Cardiac muscle cell (in vitro differentiated cells and primary cell): ENCODE data around the gene FOXM1. TPM values are rescaled to one million over a fixed set of nuclear protein-coding genes. Genes with fewer than 3 reads are reported as not detected.
A peak's percentile ranks its signal among the peaks of the same experiment; 100 is the strongest.
"Not testable (repeated sequence)": the region's sequence is repeated elsewhere in the genome, so short reads cannot be mapped to it uniquely, and the experiment has no call there.

ENCODE experiments used
- DNase-seq, 2 donors: peaks; one replicate each; pipeline versions ENCODE4 v3.0.0 to v3.0.0-alpha.2; 2010 to 2017; ENCODE audit warnings: low read depth in 1 of 2, low spot score in 1 of 2
- H3K27ac ChIP-seq: fragments of 200-600 bp; sonication (generic); 2 replicates; pipeline ENCODE4 v1.5.1; 2016
- H3K27me3 ChIP-seq: fragments of 200-600 bp; sonication (generic); 2 replicates; pipeline ENCODE4 v1.6.0; 2016; ENCODE audit warnings: control low read depth
- H3K36me3 ChIP-seq: fragments of 200-600 bp; sonication (generic); 2 replicates; pipeline ENCODE4 v1.5.1; 2016; ENCODE audit warnings: control low read depth
- H3K4me1 ChIP-seq: fragments of 200-600 bp; sonication (generic); 2 replicates; pipeline ENCODE4 v1.8.1; 2017; ENCODE audit warnings: low read depth, mild to moderate bottlenecking, mixed run types
- H3K4me3 ChIP-seq: fragments of 200-600 bp; sonication (generic); 2 replicates; pipeline ENCODE4 v1.5.1; 2016; ENCODE audit warnings: mild to moderate bottlenecking
- H3K9me3 ChIP-seq: fragments of 200-600 bp; sonication (generic); 2 replicates; pipeline ENCODE4 v1.5.1; 2017; ENCODE audit warnings: low read depth, mild to moderate bottlenecking, control low read depth
- polyA plus RNA-seq: library from polyadenylated mRNA; unstranded; fragments of >200 nt; fragmentation: Nextera tagmentation; extraction: Ambion mirVana; gene quantifications from 2 replicates; pipeline ENCODE4 v1.2.1, GENCODE V29; 2016
- total RNA-seq: library from RNA; depleted of rRNA; stranded (reverse); fragments of >200 nt; gene quantifications from 2 replicates; pipeline ENCODE4 v1.2.3, GENCODE V29; 2016
- TF ChIP-seq, protein P1 (sequence below): IDR thresholded peaks from 2 replicates; pipeline ENCODE4 v1.5.1; 2012; ENCODE audit warnings: low read depth, mild to moderate bottlenecking, low read length

The FOXM1 gene
- total and polyA plus RNA-seq, 2 experiments from 2014 or later, result 11.5 to 36.1 TPM

DNA sequence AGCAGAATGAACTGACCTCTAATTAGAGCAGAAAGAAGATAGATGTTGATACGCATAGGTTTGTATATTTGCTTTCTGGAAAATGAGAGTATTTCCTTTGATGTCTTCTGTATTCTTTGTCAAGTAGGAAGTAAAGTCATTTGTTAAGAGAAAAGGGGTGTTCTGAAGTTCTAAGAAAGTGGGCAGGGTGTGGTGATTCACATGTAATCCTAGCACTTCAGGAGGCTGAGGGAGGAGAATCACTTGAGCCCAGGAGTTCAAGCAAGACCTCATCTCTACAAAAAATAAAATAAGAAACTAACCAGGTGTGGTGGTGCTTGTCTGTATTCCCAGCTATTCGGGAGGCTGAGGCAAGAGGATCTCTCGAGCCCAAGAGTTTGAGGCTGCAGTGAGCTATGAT is 2.9 kb upstream of the FOXM1 start:
- DNase-seq, result no peak
- TF ChIP-seq, protein P1, sequence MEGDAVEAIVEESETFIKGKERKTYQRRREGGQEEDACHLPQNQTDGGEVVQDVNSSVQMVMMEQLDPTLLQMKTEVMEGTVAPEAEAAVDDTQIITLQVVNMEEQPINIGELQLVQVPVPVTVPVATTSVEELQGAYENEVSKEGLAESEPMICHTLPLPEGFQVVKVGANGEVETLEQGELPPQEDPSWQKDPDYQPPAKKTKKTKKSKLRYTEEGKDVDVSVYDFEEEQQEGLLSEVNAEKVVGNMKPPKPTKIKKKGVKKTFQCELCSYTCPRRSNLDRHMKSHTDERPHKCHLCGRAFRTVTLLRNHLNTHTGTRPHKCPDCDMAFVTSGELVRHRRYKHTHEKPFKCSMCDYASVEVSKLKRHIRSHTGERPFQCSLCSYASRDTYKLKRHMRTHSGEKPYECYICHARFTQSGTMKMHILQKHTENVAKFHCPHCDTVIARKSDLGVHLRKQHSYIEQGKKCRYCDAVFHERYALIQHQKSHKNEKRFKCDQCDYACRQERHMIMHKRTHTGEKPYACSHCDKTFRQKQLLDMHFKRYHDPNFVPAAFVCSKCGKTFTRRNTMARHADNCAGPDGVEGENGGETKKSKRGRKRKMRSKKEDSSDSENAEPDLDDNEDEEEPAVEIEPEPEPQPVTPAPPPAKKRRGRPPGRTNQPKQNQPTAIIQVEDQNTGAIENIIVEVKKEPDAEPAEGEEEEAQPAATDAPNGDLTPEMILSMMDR, result no peak
- Histone ChIP-seq H3K27me3 (no peaks in the 10 kb centered on the region), H3K27ac (no peak overlapping the region), H3K36me3 (no peaks in the 10 kb centered on the region), H3K9me3 (no peaks in the 10 kb centered on the region), H3K4me1 (peaks cover 8% of the 10 kb centered on the region), H3K4me3 (no peak overlapping the region)

DNA sequence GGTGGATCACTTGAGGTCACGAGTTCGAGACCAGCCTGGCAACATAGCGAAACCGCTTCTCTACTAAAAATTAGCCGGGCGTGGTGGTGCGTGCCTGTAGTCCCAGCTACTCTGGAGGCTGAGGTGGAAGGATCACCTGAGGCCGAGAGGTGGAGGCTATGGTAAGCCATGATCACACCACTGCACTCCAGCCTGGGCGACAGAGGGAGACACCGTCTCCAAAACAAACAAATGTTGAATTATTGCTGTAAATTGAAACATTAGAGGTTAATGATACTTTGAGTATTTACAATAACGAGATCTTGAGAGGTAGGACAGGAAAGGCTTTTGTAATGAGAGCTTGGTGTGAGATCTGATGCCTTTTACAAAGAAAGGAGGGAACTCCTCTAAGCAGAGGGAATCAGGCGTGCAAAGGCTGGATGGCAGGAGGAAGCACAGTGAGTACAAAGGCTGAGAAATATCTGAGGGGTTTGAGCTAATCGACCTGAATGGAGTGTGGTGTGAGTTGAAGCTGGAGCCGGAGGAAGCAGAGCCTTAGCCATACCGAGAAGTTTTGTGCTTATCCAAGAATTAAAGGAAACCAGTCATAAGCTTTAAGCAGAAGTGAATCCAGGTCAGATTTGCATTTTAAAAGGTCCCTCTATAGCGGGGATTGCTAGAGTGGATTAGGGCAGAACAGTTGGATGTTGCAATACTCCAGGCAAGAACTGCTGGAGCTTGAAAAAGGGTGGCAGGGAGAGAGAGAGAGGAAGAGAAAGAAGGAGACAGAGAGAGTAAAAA is 1.2 kb upstream of the FOXM1 start:
- Histone ChIP-seq H3K9me3 (no peaks in the 10 kb centered on the region), H3K4me3 (peak overlapping the region; percentile 54), H3K27me3 (no peaks in the 10 kb centered on the region), H3K27ac (no peak overlapping the region), H3K36me3 (no peaks in the 10 kb centered on the region), H3K4me1 (peaks cover 8% of the 10 kb centered on the region)
- DNase-seq, result peak in 1 of 2 donors; percentile 76
- TF ChIP-seq, protein P1, result no peak

DNA sequence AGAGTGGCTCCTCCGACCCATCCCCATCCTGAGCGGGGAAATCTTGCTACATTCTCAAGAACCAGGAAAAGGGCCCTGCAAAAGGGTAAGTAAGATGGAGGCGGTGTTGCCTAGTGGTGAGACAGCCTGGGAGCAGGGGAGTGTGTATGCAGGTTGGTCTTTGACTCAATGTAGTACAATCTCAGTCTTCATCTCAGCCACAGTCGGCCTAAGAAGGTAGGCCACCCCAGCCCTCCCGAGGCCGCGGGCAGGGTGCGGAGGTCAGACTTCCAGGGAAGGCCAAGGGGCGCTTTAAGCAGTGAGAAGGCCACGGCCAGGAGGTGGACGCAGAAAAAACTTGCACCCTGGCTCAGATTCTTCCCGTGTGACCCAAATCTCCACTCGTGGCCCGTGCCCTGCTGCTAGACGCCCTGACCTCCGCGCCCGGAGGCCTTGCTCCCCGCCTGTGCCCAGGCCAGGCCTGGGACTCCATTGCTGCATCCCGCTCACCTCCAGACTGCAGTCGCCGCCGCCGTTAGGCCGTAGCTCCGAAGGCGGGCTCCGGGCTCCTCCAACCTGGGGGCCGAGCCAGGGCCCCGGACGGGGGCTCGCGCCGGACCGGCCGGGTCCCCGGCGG is 435 bp downstream of the FOXM1 start:
- TF ChIP-seq, protein P1, result no peak
- H3K27ac ChIP-seq, result peak overlapping the region; percentile 49
- H3K9me3 ChIP-seq, result no peaks in the 10 kb centered on the region

DNA sequence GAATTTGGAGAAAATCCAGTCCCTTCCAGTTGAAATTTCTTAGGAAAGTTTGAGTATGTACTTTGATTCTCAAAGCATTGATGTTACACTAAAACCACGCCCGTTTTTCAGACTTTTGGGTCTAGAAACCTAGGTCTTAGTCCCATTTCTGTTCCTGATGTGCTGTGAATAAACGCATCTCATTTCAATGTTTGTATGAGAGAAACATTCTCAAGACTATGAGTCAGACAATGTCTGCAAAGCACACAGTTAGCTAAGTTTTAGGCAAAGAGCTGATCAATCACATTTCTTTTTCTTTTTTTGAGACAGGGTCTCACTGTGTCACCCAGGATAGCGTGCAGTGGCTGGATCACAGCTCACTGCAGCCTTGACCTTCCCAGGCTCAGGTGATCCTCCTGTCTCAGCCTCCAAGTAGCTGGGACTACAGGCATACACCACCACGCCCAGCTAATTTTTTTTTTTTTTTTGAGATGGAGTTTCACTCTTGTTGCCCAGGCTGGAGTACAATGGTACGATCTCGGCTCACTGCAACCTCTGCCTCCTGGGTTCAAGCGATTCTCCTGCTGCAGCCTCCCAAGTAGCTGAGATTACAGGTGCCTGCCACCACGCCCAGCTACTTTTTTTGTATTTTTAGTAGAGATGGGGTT is 7.9 kb downstream of the FOXM1 start:
- DNase-seq, H3K4me1 ChIP-seq, H3K4me3 ChIP-seq, H3K27ac ChIP-seq, H3K9me3 ChIP-seq, H3K36me3 ChIP-seq, H3K27me3 ChIP-seq: not testable (repeated sequence)

More for the DNA sequence above, 435 bp downstream of the FOXM1 start:
- Histone ChIP-seq H3K4me1 (peaks cover 8% of the 10 kb centered on the region), H3K4me3 (peak overlapping the region; percentile 54), H3K36me3 (no peaks in the 10 kb centered on the region), H3K27me3 (no peaks in the 10 kb centered on the region)
- peak in 1 of 2 donors; percentile 18 for DNase-seq

DNA sequence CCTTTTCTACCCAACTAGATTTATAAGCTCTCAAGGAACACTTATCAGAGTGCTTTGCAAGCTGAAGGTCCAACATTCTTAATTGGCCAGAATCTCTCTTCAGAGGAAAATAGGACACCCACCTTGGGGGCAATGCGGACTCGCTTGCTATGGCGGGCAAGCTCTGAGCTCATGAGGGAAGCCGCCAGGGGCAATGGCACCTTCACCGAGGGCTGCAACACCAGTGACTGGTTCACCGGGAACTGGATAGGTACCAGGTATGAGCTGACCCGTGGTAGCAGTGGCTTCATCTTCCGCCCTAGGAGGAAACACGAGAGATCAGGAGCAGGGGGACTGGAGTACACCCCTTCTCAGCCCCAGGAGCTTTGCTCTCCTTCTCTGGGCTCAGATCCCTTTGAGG is 12.8 kb downstream of the FOXM1 start:
- Histone ChIP-seq H3K4me3 (no peak overlapping the region), H3K36me3 (no peaks in the 10 kb centered on the region), H3K9me3 (no peaks in the 10 kb centered on the region), H3K4me1 (no peaks in the 10 kb centered on the region), H3K27ac (no peak overlapping the region), H3K27me3 (no peaks in the 10 kb centered on the region)
- no peak for DNase-seq
- TF ChIP-seq, protein P1, result no peak

DNA sequence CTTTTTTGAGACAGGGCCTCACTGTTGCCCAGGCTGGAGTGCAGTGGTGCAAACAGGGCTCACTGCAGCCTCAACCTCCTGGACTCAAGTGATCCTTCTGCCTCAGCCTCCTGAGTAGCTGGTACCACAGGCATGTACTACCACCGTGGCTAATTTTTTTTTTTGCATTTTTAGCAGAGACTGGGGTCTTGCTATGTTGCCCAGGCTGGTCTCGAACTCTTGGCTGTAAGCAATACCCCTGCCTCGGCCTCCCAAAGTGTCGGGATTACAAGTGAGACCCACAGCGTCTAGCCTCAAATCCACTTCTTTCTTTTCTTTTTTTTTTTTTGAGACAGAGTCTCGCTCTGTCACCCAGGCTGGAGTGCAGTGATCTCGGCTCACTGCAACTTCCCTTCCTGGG is 13.6 kb downstream of the FOXM1 start:
- not testable (repeated sequence) for H3K9me3 ChIP-seq, H3K4me1 ChIP-seq, DNase-seq, H3K4me3 ChIP-seq, H3K27ac ChIP-seq, H3K36me3 ChIP-seq, H3K27me3 ChIP-seq
